OCI-LY7 (cell line): ENCODE results near the gene EPS15.

Experiments
- CTCF ChIP-seq: fragments of 200-600 bp; sonication (generic); conservative IDR thresholded peaks from 2 replicates; pipeline ENCODE4 v1.5.1; 2014; ENCODE audit warnings: mild to moderate bottlenecking, antibody characterized with exemption, low read length, moderate library complexity, mixed read lengths
- EZH2phosphoT487 ChIP-seq: fragments of 200-600 bp; sonication (generic); IDR thresholded peaks from 2 replicates; pipeline ENCODE4 v1.6.1; 2018; ENCODE audit warnings: low read depth, borderline replicate concordance, mild to moderate bottlenecking, mixed run types, antibody characterized with exemption, low read length, moderate library complexity, mixed read lengths

- TF ChIP-seq CTCF (no peak), EZH2phosphoT487 (no peak)
Measured at GRCh38 chr1:51320967-51321923, 197.8 kb downstream of the EPS15 start.
